ENCODE data around the gene SCP2D1.
A peak's percentile ranks its signal among the peaks of the same experiment; 100 is the strongest.
"Not testable (repeated sequence)": the region's sequence is repeated elsewhere in the genome, so short reads cannot be mapped to it uniquely, and the experiment has no call there.

Gene SCP2D1

GRCh38 chr20:18780385-18781130, 33.0 kb upstream of the SCP2D1 start:
- TF ChIP-seq, protein P1, sequence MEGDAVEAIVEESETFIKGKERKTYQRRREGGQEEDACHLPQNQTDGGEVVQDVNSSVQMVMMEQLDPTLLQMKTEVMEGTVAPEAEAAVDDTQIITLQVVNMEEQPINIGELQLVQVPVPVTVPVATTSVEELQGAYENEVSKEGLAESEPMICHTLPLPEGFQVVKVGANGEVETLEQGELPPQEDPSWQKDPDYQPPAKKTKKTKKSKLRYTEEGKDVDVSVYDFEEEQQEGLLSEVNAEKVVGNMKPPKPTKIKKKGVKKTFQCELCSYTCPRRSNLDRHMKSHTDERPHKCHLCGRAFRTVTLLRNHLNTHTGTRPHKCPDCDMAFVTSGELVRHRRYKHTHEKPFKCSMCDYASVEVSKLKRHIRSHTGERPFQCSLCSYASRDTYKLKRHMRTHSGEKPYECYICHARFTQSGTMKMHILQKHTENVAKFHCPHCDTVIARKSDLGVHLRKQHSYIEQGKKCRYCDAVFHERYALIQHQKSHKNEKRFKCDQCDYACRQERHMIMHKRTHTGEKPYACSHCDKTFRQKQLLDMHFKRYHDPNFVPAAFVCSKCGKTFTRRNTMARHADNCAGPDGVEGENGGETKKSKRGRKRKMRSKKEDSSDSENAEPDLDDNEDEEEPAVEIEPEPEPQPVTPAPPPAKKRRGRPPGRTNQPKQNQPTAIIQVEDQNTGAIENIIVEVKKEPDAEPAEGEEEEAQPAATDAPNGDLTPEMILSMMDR (IDR thresholded peaks at IDR 0.05; ENCODE audit: low read depth, low read length) = no peak
- no peak for TF ChIP-seq POLR2A (IDR thresholded peaks at IDR 0.05; ENCODE audit: extremely low read depth, insufficient read length)
- no peak for TF ChIP-seq MYC (IDR thresholded peaks at IDR 0.05; ENCODE audit: low read depth, low read length)
- TF ChIP-seq, protein P2, sequence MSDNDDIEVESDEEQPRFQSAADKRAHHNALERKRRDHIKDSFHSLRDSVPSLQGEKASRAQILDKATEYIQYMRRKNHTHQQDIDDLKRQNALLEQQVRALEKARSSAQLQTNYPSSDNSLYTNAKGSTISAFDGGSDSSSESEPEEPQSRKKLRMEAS (IDR thresholded peaks at IDR 0.05; ENCODE audit: low read depth, low read length) = no peak
- no peak for DNase-seq (ENCODE audit: low read depth)
- no peak overlapping the region for H3K4me3 ChIP-seq (ENCODE audit: low read depth, low read length)

GRCh38 chr20:18781509-18781908, 32.1 kb upstream of the SCP2D1 start:
- DNase-seq (ENCODE audit: low read depth) = no peak
- H3K4me3 ChIP-seq (ENCODE audit: low read depth, low read length) = no peak overlapping the region
- TF ChIP-seq, protein P2 (IDR thresholded peaks at IDR 0.05; ENCODE audit: low read depth, low read length) = no peak
- TF ChIP-seq, protein P1 (IDR thresholded peaks at IDR 0.05; ENCODE audit: low read depth, low read length) = no peak
- TF ChIP-seq MYC (IDR thresholded peaks at IDR 0.05; ENCODE audit: low read depth, low read length) (no peak), POLR2A (IDR thresholded peaks at IDR 0.05; ENCODE audit: extremely low read depth, insufficient read length) (no peak)

DNA sequence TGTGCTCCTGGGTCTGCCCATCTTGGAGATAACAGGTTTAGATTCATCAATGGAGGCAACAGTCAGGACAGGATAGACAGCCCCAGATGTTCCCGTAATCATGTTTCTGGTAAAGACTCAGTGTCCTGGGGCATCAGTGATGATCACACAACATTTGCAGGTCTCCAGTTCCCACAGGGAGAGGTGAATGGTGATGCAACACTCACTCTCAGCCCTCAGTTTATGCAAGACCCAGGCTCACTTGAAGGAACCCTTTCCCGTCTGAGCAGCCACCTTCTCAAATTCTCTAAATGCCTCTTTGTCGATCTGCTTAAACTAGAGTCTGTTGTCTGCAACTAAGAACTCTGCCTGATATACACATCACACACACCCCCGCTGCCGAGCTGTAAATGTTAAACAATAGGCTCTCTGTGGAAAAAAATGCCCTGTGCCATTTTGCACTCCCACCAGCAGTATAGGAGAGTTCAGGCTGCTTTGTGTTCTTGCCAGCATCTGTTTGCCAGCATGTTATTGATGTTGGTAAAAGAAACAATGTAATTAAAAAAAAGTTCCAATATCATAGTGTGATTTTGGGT, 30.1 kb upstream of the SCP2D1 start:
- no peak overlapping the region for H3K4me3 ChIP-seq (ENCODE audit: low read depth, low read length)
- DNase-seq (ENCODE audit: low read depth) = no peak
- TF ChIP-seq, protein P1 (IDR thresholded peaks at IDR 0.05; ENCODE audit: low read depth, low read length) = no peak
- TF ChIP-seq, protein P2 (IDR thresholded peaks at IDR 0.05; ENCODE audit: low read depth, low read length) = no peak
- TF ChIP-seq MYC (IDR thresholded peaks at IDR 0.05; ENCODE audit: low read depth, low read length) (no peak), POLR2A (IDR thresholded peaks at IDR 0.05; ENCODE audit: extremely low read depth, insufficient read length) (no peak)

DNA sequence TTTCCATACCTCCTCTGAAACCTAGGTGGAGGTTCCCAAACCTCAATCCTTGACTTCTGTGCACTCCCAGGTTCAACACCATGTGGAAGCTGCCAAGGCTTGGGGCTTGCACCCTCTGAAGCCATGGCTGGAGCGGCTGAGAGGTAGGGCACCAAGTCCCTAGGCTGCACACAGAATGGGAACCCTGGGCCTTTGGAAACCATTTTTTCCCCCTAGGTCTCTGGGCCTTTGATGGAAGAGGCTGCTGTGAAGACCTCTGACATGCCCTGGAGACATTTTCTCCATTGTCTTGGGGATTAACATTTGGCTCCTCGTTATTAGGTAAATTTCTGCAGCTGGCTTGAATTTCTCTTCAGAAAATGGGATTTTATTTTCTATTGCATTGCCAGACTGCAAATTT, 26.5 kb upstream of the SCP2D1 start:
- not testable (repeated sequence) for DNase-seq (ENCODE audit: low read depth)

DNA sequence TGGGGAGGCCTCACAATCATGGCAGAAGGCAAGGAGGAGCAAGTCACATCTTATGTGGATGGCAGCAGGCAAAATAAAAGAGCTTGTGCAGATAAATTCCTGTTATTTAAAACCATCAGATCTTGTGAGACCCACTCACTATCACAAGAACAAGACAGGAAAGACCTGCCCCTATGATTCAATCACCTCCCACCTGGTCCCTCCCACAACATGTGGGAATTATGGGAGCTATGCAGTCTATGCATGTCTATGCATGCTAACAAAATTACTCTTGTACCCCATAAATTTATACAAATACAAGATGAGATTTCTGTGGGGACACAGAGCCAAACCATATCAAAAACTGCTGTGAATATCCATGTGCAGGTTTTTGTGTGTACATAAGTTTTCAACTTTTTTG, 25.6 kb upstream of the SCP2D1 start:
- no peak for TF ChIP-seq MYC (IDR thresholded peaks at IDR 0.05; ENCODE audit: low read depth, low read length)
- no peak overlapping the region for H3K4me3 ChIP-seq (ENCODE audit: low read depth, low read length)
- DNase-seq (ENCODE audit: low read depth) = no peak

More for the DNA sequence above, 26.5 kb upstream of the SCP2D1 start:
- H3K4me3 ChIP-seq (ENCODE audit: low read depth, low read length) = not testable (repeated sequence)

GRCh38 chr20:18790787-18791186, 22.8 kb upstream of the SCP2D1 start:
- DNase-seq (ENCODE audit: low read depth) = no peak
- no peak for TF ChIP-seq POLR2A (IDR thresholded peaks at IDR 0.05; ENCODE audit: extremely low read depth, insufficient read length)
- H3K4me3 ChIP-seq (ENCODE audit: low read depth, low read length) = no peak overlapping the region

GRCh38 chr20:18793625-18794427, 19.8 kb upstream of the SCP2D1 start:
- TF ChIP-seq, protein P2 (IDR thresholded peaks at IDR 0.05; ENCODE audit: low read depth, low read length) = peak; percentile 99
- TF ChIP-seq POLR2A (IDR thresholded peaks at IDR 0.05; ENCODE audit: extremely low read depth, insufficient read length) (peak; percentile 78), MYC (IDR thresholded peaks at IDR 0.05; ENCODE audit: low read depth, low read length) (peak; percentile 62; the same call in 1 of the 2 replicates)
- TF ChIP-seq, protein P1 (IDR thresholded peaks at IDR 0.05; ENCODE audit: low read depth, low read length) = no peak
- DNase-seq (ENCODE audit: low read depth) = peak; percentile 92
- H3K4me3 ChIP-seq (ENCODE audit: low read depth, low read length) = peak overlapping the region; percentile 86
